NCI-H2227 treated with DMSO at 0.1 percent for 48 hours (cell line): ENCODE results near the gene PROSER2.

ENCODE experiments used
- DNase-seq: peaks from one replicate; lab custom pipeline; 2025; lab: John Stamatoyannopoulos, UW

The PROSER2 gene

DNA sequence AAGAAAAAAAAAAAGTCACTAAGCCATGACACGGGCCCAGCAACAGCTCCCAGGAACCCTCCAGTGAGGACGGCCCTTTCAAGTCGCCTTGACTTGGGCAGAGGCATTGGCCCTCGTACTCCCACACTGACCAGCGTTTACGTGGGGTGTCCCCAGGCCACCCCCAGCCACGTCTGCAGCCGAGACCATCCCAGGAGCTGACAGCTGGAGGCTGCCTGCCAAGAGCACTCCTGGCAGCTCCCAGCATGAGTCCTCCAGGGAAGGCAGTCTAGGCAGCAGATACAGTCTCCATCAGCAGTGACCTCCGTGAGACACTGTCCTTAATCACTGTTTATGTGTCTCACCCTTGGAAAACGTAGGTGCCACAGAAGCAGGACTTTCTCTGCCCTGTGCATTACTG lies 86.5 kb downstream of the PROSER2 start:
- DNase-seq: no peak

DNA sequence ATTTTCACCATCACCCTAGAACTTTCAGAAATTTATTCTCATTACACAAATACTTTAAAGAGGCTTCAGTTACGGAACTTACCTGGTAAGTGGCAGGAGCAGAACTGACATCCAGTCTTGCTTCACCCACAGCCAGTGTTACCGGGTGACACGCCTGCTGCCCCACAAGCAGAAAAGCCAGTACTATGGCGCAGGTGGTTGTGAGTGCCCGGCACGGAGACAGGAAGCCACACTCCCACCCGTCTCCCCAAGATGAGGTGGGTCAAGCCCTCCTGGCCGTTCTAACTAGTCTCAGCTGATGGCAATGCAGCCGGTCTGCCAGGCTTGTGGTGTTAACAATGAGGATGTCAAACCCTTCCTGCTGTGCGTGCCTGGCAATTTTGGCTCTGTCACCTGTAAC lies 86.9 kb downstream of the PROSER2 start:
- DNase-seq: no peak

GRCh38 chr10:11913079-11913641 lies 90.0 kb downstream of the PROSER2 start:
- peak; percentile 8 for DNase-seq

DNA sequence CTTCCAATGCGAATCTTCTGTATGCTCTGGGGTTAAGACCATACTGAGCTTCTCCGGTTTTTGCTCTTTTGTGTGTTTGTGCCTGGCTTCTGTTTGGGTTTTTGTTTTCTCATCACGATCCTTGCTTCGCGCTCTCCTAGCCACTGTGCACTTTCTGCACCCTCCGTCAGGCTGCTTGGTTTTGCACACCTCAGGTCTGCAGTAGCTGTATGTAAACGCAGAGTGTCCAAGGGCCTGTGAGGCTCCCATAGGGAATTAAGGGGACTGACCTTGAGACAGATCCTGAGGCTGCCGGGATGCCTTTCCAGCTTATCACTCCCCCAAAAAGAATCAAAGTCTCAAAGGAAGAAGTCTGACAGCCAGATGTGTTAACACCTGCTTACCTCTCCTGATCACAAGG lies 95.2 kb downstream of the PROSER2 start:
- DNase-seq: no peak

DNA sequence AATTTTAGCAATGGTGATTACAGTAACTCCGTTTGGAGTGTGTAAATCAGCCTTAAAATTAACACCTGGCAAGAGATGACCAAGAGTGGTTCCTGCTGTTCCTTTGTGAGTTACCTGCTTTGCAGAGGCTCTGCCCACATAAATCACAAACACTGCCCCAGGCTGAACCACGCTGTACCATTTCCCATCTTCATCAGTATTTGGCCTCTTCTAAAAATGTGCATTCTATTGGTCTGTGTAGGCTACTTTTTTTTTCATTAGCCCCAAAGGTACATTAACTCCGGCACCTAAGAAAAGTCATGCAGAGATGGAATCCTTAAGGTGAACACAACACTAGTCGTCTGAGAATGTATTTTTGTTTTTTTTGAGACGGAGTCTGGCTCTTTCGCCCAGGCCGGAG lies 96.1 kb downstream of the PROSER2 start:
- DNase-seq: no peak
